PFSK-1 (cell line): ENCODE measurements around the gene MRPL11.
A peak's percentile ranks its signal among the peaks of the same experiment; 100 is the strongest.

ENCODE experiments used
- FOXP2 ChIP-seq: optimal IDR thresholded peaks from 2 replicates; pipeline ENCODE3; 2011; ENCODE audit warnings: borderline replicate concordance, control low read depth, inconsistent platforms; ENCODE audit not compliant: insufficient read depth; ENCODE audit errors: extremely low read length, extremely low read depth
- POLR2AphosphoS5 ChIP-seq: IDR thresholded peaks from 2 replicates; pipeline ENCODE4 v1.6.1; 2012; ENCODE audit warnings: low read depth, mild to moderate bottlenecking, control low read depth, low read length, moderate library complexity
- SIN3A ChIP-seq: IDR thresholded peaks from 2 replicates; pipeline ENCODE4 v1.6.1; 2012; ENCODE audit warnings: mild to moderate bottlenecking, low read length, moderate library complexity, borderline replicate concordance; ENCODE audit not compliant: insufficient read depth
- TAF1 ChIP-seq: IDR thresholded peaks from 2 replicates; pipeline ENCODE4 v1.6.1; 2012; ENCODE audit warnings: low read length, control low read depth, borderline replicate concordance; ENCODE audit not compliant: insufficient read depth
- TF ChIP-seq, protein P1 (sequence below), 2 experiments: IDR thresholded peaks; 2 replicates each; pipeline versions ENCODE4 v1.6.1 to v1.8.0; 2011 to 2012; ENCODE audit warnings: low read depth in 2 of 2, low read length in 2 of 2, control low read depth in 1 of 2, inconsistent platforms in 1 of 2, mild to moderate bottlenecking in 1 of 2, moderate library complexity in 1 of 2; ENCODE audit not compliant: insufficient read depth in 1 of 2

Gene MRPL11

DNA sequence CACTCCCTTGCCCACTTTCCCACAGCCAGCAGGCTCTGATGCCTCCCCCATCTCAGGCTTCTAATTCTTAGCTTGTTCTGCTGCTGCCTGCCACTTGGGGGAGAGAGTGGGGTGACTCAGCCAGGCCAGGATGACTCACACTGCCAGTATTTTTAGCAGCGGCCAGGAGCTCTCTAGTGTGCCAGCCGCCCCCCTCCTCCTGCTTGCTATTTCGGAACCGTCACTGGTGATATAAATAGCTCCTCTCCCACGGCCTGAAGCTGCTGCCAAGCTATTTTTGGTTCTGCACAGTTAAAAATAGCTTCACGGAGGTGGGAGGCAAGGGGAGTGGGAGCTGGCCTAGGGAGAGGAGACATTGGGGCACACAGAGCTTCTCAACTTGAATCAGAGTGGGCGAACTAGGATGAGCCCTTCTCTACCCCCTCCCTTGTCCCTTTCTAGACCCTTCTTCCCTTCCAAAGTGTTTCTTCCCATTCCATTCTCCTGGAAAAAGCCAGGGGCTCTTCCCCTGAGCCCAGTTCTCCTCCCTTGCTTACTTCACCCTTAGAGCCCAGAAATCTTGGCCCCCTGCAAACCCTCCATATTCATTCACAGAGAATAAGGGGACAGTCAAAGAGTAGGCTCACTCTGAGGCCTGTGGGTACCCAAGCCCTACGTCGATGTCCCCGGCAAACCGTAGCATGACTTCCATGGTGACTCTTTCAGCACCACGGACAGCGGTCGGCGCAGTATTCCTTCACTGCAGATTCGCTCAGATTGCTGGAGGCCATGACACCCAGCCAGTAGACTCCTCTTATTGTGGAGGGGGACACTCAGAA, 20.3 kb downstream of the MRPL11 start:
- no peak for TF ChIP-seq POLR2AphosphoS5
- TF ChIP-seq, protein P1, sequence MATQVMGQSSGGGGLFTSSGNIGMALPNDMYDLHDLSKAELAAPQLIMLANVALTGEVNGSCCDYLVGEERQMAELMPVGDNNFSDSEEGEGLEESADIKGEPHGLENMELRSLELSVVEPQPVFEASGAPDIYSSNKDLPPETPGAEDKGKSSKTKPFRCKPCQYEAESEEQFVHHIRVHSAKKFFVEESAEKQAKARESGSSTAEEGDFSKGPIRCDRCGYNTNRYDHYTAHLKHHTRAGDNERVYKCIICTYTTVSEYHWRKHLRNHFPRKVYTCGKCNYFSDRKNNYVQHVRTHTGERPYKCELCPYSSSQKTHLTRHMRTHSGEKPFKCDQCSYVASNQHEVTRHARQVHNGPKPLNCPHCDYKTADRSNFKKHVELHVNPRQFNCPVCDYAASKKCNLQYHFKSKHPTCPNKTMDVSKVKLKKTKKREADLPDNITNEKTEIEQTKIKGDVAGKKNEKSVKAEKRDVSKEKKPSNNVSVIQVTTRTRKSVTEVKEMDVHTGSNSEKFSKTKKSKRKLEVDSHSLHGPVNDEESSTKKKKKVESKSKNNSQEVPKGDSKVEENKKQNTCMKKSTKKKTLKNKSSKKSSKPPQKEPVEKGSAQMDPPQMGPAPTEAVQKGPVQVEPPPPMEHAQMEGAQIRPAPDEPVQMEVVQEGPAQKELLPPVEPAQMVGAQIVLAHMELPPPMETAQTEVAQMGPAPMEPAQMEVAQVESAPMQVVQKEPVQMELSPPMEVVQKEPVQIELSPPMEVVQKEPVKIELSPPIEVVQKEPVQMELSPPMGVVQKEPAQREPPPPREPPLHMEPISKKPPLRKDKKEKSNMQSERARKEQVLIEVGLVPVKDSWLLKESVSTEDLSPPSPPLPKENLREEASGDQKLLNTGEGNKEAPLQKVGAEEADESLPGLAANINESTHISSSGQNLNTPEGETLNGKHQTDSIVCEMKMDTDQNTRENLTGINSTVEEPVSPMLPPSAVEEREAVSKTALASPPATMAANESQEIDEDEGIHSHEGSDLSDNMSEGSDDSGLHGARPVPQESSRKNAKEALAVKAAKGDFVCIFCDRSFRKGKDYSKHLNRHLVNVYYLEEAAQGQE (IDR thresholded peaks at IDR 0.05; ENCODE audit: insufficient read depth in 1 of 2, low read depth in 2 of 2, low read length in 2 of 2): peak; percentile 98 to 99

DNA sequence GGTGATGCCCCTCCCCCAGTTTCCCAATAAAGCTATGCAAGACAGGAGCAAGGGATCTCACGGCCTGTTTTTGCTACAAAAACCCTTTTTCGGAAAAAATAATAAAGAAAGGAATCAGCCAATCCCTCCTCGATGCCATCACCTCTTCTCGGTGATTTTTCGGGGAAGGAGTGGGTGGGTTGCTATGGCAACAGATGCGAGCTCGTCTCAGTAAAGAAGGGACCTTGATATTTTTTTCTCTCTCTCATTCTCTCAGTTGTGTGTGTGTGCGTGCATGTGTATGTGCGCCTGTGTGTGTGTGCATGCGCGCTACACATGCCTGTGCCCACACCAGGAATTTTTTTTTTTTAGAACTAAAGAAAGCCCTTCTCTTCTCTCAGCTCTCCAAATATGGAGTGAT, 21.6 kb downstream of the MRPL11 start:
- TF ChIP-seq FOXP2 (no peak), TAF1 (no peak), SIN3A (no peak), POLR2AphosphoS5 (no peak)
- TF ChIP-seq, protein P1 (IDR thresholded peaks at IDR 0.05; ENCODE audit: insufficient read depth in 1 of 2, low read depth in 2 of 2, low read length in 2 of 2): no peak

DNA sequence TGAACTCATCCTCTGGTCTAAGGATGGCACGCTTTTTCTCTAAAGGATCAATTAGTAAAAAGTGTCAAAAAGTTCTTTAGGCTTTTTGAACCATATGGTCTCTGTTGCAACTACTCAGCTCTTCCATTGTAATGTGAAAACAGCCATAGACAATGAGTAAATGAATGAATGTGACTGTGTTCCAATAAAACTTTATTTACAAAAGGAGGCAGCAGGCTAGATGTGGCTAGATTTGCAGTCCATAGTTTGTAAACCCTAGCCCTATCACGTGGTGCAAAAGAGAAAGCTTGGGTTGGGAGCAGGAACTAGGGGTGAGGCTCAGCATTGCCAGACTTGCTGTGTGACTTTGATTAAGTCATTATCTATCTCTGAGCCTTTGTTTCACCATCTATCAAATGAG, 23.2 kb downstream of the MRPL11 start:
- TF ChIP-seq FOXP2: no peak
- TF ChIP-seq, protein P1 (IDR thresholded peaks at IDR 0.05; ENCODE audit: insufficient read depth in 1 of 2, low read depth in 2 of 2, low read length in 2 of 2): no peak
- no peak for TF ChIP-seq POLR2AphosphoS5
- TF ChIP-seq SIN3A: no peak

DNA sequence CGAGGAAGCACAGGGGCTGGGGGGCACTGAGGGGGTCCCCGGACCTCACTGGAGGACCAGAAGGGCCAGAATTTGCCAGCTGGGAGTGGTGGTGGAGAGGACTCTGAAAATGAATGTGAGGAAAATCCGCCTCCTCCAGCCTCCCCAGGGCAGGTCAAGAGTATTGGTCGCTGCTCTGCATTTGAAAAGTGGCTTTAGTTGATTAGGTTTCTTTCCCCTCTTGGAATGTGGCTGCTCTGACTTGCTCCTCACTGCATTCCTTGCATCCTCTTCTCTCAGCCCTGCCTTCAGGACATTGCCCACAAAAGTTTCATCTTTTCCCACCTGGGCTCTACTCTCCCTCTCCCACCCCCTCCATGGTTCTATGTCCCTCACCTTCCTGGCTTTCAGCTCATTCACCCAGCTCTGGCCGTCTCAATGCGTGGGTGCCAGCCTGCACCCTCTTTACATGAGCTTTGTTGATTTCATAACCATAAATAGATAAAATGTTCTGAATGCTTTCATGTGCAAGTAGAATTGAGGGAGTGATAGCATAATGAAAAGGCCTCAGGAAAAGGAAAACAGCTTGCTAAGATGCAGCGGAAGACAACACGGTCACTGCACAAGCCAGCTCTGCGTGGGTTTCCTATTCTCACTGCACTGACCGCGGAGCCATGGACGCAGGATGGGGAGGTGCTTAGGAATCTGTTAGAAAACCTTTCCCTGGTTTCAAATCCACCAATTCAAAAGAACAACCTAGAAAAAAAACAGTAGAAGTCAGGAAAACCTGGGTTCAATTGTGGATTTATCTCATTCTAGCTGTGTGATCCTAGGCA, 24.3 kb downstream of the MRPL11 start:
- TF ChIP-seq SIN3A (no peak), POLR2AphosphoS5 (no peak), TAF1 (no peak), FOXP2 (no peak)
- TF ChIP-seq, protein P1 (IDR thresholded peaks at IDR 0.05; ENCODE audit: insufficient read depth in 1 of 2, low read depth in 2 of 2, low read length in 2 of 2): no peak
